Measurements from ENCODE around the gene RIMS4. TPM values are rescaled to one million over a fixed set of nuclear protein-coding genes. Genes with fewer than 3 reads are reported as not detected.

RIMS4 gene
- total RNA-seq, 2 donors from 2014 or later = 0.47 to 1.5 TPM

DNA sequence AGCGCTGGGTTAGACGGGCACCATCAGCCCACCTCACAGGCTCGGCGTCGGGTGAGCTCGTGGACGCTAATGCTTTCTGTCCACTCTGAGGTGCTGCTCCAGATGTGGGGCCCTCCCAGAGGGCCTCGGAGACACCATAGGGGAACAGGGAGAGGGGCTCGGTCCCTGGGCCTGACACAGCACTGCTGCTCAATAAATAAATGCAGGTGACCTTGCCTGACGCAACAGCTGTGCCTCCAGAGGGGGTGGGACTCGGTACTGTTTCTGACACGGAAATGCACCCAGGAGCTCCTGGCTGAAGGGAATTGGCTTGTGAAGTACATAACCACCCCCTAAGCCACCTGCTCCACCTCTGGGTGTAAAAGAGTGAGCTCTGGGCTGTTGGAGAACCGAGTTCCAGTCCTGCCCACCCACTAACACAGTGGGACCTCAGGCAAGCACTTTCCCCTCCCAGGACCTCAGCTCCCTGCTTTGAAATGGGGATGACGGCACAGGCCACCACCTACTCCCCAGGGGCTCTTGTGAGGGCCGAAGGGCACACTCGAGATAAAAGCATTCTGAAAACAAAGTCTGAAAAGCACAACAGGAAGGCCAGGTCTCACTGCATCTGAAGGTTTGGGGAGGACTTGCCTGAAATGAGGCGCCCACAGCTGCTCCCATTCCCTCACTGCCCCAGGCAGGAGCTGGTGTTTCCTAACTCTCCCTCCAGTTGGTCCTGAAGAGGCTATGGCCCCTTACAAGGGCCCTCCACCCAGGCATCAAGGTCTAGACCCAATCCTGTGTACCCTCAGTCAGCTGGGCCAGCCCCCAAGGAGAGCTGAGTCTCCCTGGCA, 58.0 kb downstream of the RIMS4 start:
- Histone ChIP-seq H3K27ac (no peak overlapping the region), H3K9me3 (no peaks in the 10 kb centered on the region), H3K27me3 (no peaks in the 10 kb centered on the region), H3K4me3 (no peak overlapping the region), H3K36me3 (no peaks in the 10 kb centered on the region), H3K4me1 (peaks cover 0 to under 1% of the 10 kb centered on the region in 2 donors)
- TF ChIP-seq, protein P1, sequence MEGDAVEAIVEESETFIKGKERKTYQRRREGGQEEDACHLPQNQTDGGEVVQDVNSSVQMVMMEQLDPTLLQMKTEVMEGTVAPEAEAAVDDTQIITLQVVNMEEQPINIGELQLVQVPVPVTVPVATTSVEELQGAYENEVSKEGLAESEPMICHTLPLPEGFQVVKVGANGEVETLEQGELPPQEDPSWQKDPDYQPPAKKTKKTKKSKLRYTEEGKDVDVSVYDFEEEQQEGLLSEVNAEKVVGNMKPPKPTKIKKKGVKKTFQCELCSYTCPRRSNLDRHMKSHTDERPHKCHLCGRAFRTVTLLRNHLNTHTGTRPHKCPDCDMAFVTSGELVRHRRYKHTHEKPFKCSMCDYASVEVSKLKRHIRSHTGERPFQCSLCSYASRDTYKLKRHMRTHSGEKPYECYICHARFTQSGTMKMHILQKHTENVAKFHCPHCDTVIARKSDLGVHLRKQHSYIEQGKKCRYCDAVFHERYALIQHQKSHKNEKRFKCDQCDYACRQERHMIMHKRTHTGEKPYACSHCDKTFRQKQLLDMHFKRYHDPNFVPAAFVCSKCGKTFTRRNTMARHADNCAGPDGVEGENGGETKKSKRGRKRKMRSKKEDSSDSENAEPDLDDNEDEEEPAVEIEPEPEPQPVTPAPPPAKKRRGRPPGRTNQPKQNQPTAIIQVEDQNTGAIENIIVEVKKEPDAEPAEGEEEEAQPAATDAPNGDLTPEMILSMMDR (IDR thresholded peaks at IDR 0.05) = no peak
- DNase-seq (ENCODE audit: low spot score) = no peak

DNA sequence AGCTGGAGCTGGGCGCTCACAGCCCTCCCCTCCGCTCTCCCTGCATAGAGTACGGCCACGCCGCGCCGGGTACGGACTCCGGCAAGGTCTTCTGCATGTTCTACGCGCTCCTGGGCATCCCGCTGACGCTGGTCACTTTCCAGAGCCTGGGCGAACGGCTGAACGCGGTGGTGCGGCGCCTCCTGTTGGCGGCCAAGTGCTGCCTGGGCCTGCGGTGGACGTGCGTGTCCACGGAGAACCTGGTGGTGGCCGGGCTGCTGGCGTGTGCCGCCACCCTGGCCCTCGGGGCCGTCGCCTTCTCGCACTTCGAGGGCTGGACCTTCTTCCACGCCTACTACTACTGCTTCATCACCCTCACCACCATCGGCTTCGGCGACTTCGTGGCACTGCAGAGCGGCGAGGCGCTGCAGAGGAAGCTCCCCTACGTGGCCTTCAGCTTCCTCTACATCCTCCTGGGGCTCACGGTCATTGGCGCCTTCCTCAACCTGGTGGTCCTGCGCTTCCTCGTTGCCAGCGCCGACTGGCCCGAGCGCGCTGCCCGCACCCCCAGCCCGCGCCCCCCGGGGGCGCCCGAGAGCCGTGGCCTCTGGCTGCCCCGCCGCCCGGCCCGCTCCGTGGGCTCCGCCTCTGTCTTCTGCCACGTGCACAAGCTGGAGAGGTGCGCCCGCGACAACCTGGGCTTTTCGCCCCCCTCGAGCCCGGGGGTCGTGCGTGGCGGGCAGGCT, 60.1 kb downstream of the RIMS4 start:
- no peak for DNase-seq (ENCODE audit: low spot score)
- TF ChIP-seq, protein P1 (IDR thresholded peaks at IDR 0.05) = peak in 1 of 2 donors; percentile 49
- Histone ChIP-seq H3K9me3 (no peaks in the 10 kb centered on the region), H3K4me1 (peaks cover 0 to 20% of the 10 kb centered on the region in 2 donors), H3K27me3 (no peaks in the 10 kb centered on the region), H3K36me3 (no peaks in the 10 kb centered on the region), H3K4me3 (no peak overlapping the region), H3K27ac (no peak overlapping the region)

DNA sequence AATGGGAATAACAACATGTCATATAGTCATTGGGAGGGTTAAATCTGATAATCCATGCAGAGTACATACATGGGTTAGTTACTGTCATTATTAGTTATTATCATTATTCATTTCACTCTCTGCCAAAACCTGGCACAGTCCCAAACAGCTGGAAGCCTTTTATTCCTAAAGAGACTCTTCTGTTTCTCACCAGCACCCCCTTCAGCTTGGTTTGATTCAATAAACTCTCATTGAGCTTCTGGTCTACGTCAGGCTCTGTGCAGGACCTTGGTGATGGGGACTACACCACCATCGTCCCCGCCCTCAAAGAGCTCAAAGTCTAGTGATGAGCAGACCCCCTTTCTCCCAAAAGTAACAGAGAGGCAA, 62.4 kb downstream of the RIMS4 start:
- DNase-seq (ENCODE audit: low spot score) = no peak
- no peaks in the 10 kb centered on the region for H3K9me3 ChIP-seq
- H3K4me3 ChIP-seq = no peak overlapping the region
- no peak overlapping the region for H3K27ac ChIP-seq
- H3K27me3 ChIP-seq = no peaks in the 10 kb centered on the region
- TF ChIP-seq, protein P1 (IDR thresholded peaks at IDR 0.05) = no peak
- peaks cover 0 to 20% of the 10 kb centered on the region in 2 donors for H3K4me1 ChIP-seq
- no peaks in the 10 kb centered on the region for H3K36me3 ChIP-seq

DNA sequence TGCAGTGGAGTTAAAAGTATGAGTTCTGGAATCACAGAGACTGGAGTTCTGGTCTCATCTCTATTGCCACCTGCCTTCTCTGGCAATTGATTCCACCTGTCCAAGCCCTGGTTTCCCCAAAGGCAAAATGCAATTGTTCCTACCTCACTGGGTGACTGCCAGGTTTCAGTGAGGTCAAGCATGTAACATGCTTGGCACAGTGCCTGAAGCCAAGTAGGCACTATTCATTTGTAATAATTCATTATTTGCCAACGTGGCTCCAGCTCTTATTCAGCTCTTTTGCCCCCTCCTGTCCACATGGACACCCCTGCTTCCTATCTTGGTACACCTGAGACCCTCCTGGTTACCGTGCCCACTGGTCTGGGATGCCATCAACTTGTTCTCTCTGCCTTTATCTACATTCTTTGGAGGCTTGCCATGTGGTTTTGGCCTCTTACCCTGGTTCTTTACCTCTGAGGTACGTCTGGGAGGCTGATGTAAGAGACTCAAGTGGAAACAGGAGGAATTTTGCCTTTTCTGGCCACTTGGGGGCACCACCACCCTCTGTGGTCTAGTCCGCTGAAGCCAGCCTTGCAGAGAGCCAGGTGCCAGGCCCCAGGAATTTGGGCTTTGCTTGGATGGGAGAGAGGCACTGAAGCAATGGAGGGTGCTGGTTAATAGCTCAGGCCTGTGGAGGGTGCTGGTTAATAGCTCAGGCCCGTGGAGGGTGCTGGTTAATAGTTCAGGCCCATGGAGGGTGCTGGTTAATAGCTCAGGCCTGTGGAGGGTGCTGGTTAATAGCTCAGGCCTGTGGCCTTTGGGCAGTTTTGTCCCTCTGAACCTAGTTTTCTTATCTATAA, 63.0 kb downstream of the RIMS4 start:
- Histone ChIP-seq H3K36me3 (no peaks in the 10 kb centered on the region), H3K4me1 (peaks cover 0 to 20% of the 10 kb centered on the region in 2 donors), H3K27ac (no peak overlapping the region), H3K4me3 (no peak overlapping the region), H3K9me3 (no peaks in the 10 kb centered on the region), H3K27me3 (no peaks in the 10 kb centered on the region)
- DNase-seq (ENCODE audit: low spot score) = peak; percentile 85
- TF ChIP-seq, protein P1 (IDR thresholded peaks at IDR 0.05) = peak; percentile 57 to 85

DNA sequence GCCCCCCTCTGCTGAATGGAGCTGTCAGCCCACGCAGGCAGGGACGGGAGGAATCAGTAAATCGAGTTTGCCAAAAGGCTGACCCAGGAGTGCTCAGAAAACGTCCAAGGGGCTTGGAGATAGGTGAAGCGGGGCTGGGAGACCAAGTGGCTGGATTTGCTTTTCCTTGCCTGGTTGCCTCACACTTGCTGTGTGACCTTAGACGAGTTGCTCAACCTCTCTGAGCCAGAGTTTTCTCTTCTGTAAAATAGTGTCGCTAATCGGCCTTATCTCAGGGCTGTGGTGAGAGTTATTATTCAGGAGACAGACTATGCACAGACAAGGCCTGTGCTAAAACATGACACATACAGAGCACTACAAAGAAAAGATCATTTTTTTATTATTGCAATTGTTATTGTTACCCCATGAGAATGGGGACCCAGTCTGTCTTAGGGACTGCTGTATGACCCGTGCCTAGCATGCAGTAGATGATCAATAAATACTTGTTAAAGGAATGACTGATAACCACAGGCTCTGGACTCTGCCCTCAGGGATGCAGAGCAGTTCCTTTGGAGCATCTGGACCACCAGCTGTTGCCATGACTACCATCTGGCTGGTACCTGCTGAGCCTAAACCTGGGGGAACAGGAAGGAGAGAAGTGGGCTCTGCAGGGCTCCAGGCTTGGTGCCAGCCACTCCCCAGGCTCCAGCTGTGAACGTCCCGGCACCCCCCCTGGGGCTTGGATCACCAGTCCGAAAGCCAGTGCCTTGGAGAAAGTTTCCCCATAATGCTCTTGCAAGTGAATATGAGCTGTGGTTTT, 63.8 kb downstream of the RIMS4 start:
- TF ChIP-seq, protein P1 (IDR thresholded peaks at IDR 0.05) = no peak
- H3K27me3 ChIP-seq = no peaks in the 10 kb centered on the region
- H3K9me3 ChIP-seq = no peaks in the 10 kb centered on the region
- DNase-seq (ENCODE audit: low spot score) = no peak
- H3K4me3 ChIP-seq = peak overlapping the region; percentile 46 to 65
- H3K27ac ChIP-seq = peak overlapping the region in 1 of 2 donors; percentile 75
- H3K36me3 ChIP-seq = no peaks in the 10 kb centered on the region
- H3K4me1 ChIP-seq = peaks cover 0 to 20% of the 10 kb centered on the region in 2 donors

All from right atrium auricular region (tissue), 2 donors.